Left ventricle myocardium superior (tissue), 1 donor: Measurements from ENCODE around the gene LMAN1L. TPM values are rescaled to one million over a fixed set of nuclear protein-coding genes. Genes with fewer than 3 reads are reported as not detected.

Source experiments
- ATAC-seq: fragments of 200-7000 bp; cut with Tn5 transposase; one replicate; pipeline ENCODE4 v1.9.1; 2020; ENCODE audit warnings: mild to moderate bottlenecking, moderate library complexity
- DNase-seq: peaks from one replicate; pipeline ENCODE4 v3.0.0-alpha.2; 2020
- intact Hi-C: fragments of 100-400 bp; cut with micrococcal nuclease; formaldehyde crosslinking; loops from one replicate; pipeline ENCODE4 v1.11.0; 2022
- long read RNA-seq: library from polyadenylated mRNA; unstranded; transcript quantifications from one replicate; pipeline ENCODE4 v2.0.0, GENCODE V29; 2021
- total RNA-seq: library from RNA; stranded (reverse); fragmentation: NEBNext Ultra II Directional; extraction: Animal tissue kit (Norgen Biotek cat#: 25700); gene quantifications from one replicate; pipeline ENCODE4 v1.2.1, GENCODE V29; 2021
- donor health status: DM: no; HTN: yes; CAD: no; lungs with severe emphysema.

LMAN1L gene
- total RNA-seq: 23.5 TPM
- long read RNA-seq, partial matches to known transcripts: 2 of 12 reads
- long read RNA-seq, other reads (novel, unspliced or antisense): 10 of 12 reads

- peak; percentile 67 for DNase-seq
- intact Hi-C loops: no loop called here
- peak; percentile 42 for ATAC-seq
Observed at GRCh38 chr15:74812533-74812932, at the start of gene LMAN1L. Gene LMAN1L (plus strand): TSS chr15:74812835. CDS start chr15:74812855, 20 bp downstream.

GRCh38 chr15:74763416-74763815 lies 49.2 kb upstream of the LMAN1L start:
- intact Hi-C loops: no loop called here
- DNase-seq: no peak
- no peak for ATAC-seq

GRCh38 chr15:74767167-74768098 lies 45.2 kb upstream of the LMAN1L start:
- ATAC-seq (no peak), DNase-seq (no peak)
- intact Hi-C loops: loop anchor here (5.0 kb wide), 1 partner anchor 130 kb away; no protein-coding TSS in a partner anchor

GRCh38 chr15:74768099-74768770 lies 44.4 kb upstream of the LMAN1L start:
- intact Hi-C loops: loop anchor here (5.0 kb wide), 1 partner anchor 131 kb away; no protein-coding TSS in a partner anchor
- no peak for ATAC-seq
- no peak for DNase-seq

- intact Hi-C loops: loop anchor here (5.0 kb wide), 1 partner anchor 132 kb away; no protein-coding TSS in a partner anchor
- peak; percentile 54 for ATAC-seq
- peak; percentile 70 for DNase-seq
Observed at GRCh38 chr15:74768771-74769342, 43.8 kb upstream of the LMAN1L start.

GRCh38 chr15:74769463-74770025 lies 43.1 kb upstream of the LMAN1L start:
- no peak for DNase-seq

GRCh38 chr15:74770211-74770903 lies 42.3 kb upstream of the LMAN1L start:
- no peak for DNase-seq
- no peak for ATAC-seq
- intact Hi-C loops: loop anchor here (5.0 kb wide), 1 partner anchor 182 kb away; no protein-coding TSS in a partner anchor

More at GRCh38 chr15:74769463-74770025, 43.1 kb upstream of the LMAN1L start:
- intact Hi-C loops: loop anchor here (5.0 kb wide), 2 partner anchors 132 to 183 kb away; no protein-coding TSS in a partner anchor
- no peak for ATAC-seq

GRCh38 chr15:74773329-74773728 lies 39.3 kb upstream of the LMAN1L start:
- ATAC-seq (no peak), DNase-seq (no peak)
- intact Hi-C loops: loop anchor here (5.0 kb wide), 1 partner anchor 179 kb away; no protein-coding TSS in a partner anchor

GRCh38 chr15:74773731-74774252 lies 38.8 kb upstream of the LMAN1L start:
- no peak for ATAC-seq
- intact Hi-C loops: loop anchor here (5.0 kb wide), 1 partner anchor 179 kb away; no protein-coding TSS in a partner anchor
- no peak for DNase-seq

- intact Hi-C loops: no loop called here
- DNase-seq (no peak), ATAC-seq (no peak)
Observed at GRCh38 chr15:74775132-74775562, 37.5 kb upstream of the LMAN1L start.

- DNase-seq: no peak
- ATAC-seq: no peak
- intact Hi-C loops: no loop called here
Observed at GRCh38 chr15:74775894-74776293, 36.7 kb upstream of the LMAN1L start.

- DNase-seq (peak; percentile 41), ATAC-seq (peak; percentile 5)
- intact Hi-C loops: no loop called here
Observed at GRCh38 chr15:74776821-74777768, 35.5 kb upstream of the LMAN1L start.

GRCh38 chr15:74777769-74778598 lies 34.7 kb upstream of the LMAN1L start:
- DNase-seq (no peak), ATAC-seq (no peak)
- intact Hi-C loops: no loop called here

- intact Hi-C loops: no loop called here
- DNase-seq: no peak
- no peak for ATAC-seq
Observed at GRCh38 chr15:74778599-74778970, 34.0 kb upstream of the LMAN1L start.

- intact Hi-C loops: no loop called here
- no peak for DNase-seq
- no peak for ATAC-seq
Observed at GRCh38 chr15:74779162-74779648, 33.4 kb upstream of the LMAN1L start.
